Neuronal stem cell (in vitro differentiated cells): ENCODE data around the gene ATXN10.

Experiments used
- DNase-seq: peaks from one replicate; pipeline ENCODE4 v3.0.0-alpha.2; 2013; ENCODE audit warnings: low spot score
- H2AFZ ChIP-seq: one replicate; pipeline ENCODE4 v1.6.1; 2013; ENCODE audit warnings: mild to moderate bottlenecking, low read length, inconsistent platforms
- H2AK5ac ChIP-seq: 2 replicates; pipeline ENCODE4 v1.6.1; 2013; ENCODE audit warnings: low read depth, mild to moderate bottlenecking, inconsistent platforms, low read length, moderate library complexity, mixed read lengths
- H2BK120ac ChIP-seq: 2 replicates; pipeline ENCODE4 v1.6.1; 2013; ENCODE audit warnings: low read depth, mild to moderate bottlenecking, inconsistent platforms, low read length, moderate library complexity, mixed read lengths
- H2BK12ac ChIP-seq: one replicate; pipeline ENCODE4 v1.6.1; 2013; ENCODE audit warnings: low read length, inconsistent platforms
- H2BK15ac ChIP-seq: 2 replicates; pipeline ENCODE4 v1.6.1; 2013; ENCODE audit warnings: mild to moderate bottlenecking, low read length, inconsistent platforms, mixed read lengths
- H2BK5ac ChIP-seq: one replicate; pipeline ENCODE4 v1.6.1; 2013; ENCODE audit warnings: inconsistent platforms, mild to moderate bottlenecking, low read length, moderate library complexity
- H3K14ac ChIP-seq: one replicate; pipeline ENCODE4 v1.6.1; 2013; ENCODE audit warnings: low read length, inconsistent platforms
- H3K18ac ChIP-seq: 2 replicates; pipeline ENCODE4 v1.6.1; 2013; ENCODE audit warnings: low read length, inconsistent platforms
- H3K23ac ChIP-seq: 2 replicates; pipeline ENCODE4 v1.6.1; 2013; ENCODE audit warnings: low read depth, mild to moderate bottlenecking, mixed read lengths, low read length, inconsistent platforms; ENCODE audit not compliant: poor library complexity
- H3K27ac ChIP-seq: replicated peaks from 3 replicates; pipeline ENCODE4 v1.5.1; 2013; ENCODE audit warnings: low read length, inconsistent platforms
- H3K27me3 ChIP-seq, 3 experiments: 2 replicates each; pipeline ENCODE4 v1.6.1; 2013; ENCODE audit warnings: low read length in 3 of 3, mild to moderate bottlenecking in 2 of 3, inconsistent platforms in 1 of 3, low read depth in 1 of 3, mixed read lengths in 1 of 3, moderate library complexity in 1 of 3; ENCODE audit not compliant: control insufficient read depth in 3 of 3, insufficient read depth in 3 of 3
- H3K36me3 ChIP-seq, 2 donors: replicated peaks in 1 of 2; 2 replicates each; pipeline ENCODE4 v1.6.1; 2013; ENCODE audit warnings: low read length in 2 of 2; ENCODE audit not compliant: control insufficient read depth in 2 of 2, insufficient read depth in 2 of 2
- H3K4ac ChIP-seq: 2 replicates; pipeline ENCODE4 v1.6.1; 2013; ENCODE audit warnings: inconsistent platforms, mild to moderate bottlenecking, low read length, moderate library complexity
- H3K4me1 ChIP-seq, 2 donors: 1 replicate in 1 of 2; 2 replicates in 1 of 2; pipeline ENCODE4 v1.6.1; 2013; ENCODE audit warnings: low read length in 2 of 2, low read depth in 1 of 2; ENCODE audit not compliant: control insufficient read depth in 2 of 2, insufficient read depth in 1 of 2
- H3K4me2 ChIP-seq: one replicate; pipeline ENCODE4 v1.6.1; 2013; ENCODE audit warnings: mild to moderate bottlenecking, low read length, inconsistent platforms; ENCODE audit not compliant: insufficient read depth, poor library complexity, severe bottlenecking
- H3K4me3 ChIP-seq, 2 donors: 2 replicates each; pipeline ENCODE4 v1.5.1; 2013; ENCODE audit warnings: low read length in 2 of 2, mild to moderate bottlenecking in 2 of 2, inconsistent platforms in 1 of 2, moderate library complexity in 1 of 2
- H3K79me1 ChIP-seq: one replicate; pipeline ENCODE4 v1.6.1; 2013; ENCODE audit warnings: low read depth, mild to moderate bottlenecking, inconsistent platforms, low read length, moderate library complexity
- H3K9ac ChIP-seq: one replicate; pipeline ENCODE4 v1.6.1; 2013; ENCODE audit warnings: mild to moderate bottlenecking, low read depth, low read length, inconsistent platforms; ENCODE audit not compliant: poor library complexity
- H3K9me3 ChIP-seq, 2 donors: replicated peaks in 1 of 2; 2 replicates each; pipeline versions ENCODE3 to v1.6.1; 2013; ENCODE audit warnings: low read length in 2 of 2, mild to moderate bottlenecking in 2 of 2, inconsistent platforms in 1 of 2, low read depth in 1 of 2, mixed read lengths in 1 of 2, moderate library complexity in 1 of 2; ENCODE audit not compliant: control insufficient read depth in 2 of 2, insufficient read depth in 1 of 2
- H4K8ac ChIP-seq: one replicate; pipeline ENCODE4 v1.6.1; 2013; ENCODE audit warnings: low read depth, mild to moderate bottlenecking, inconsistent platforms, low read length, moderate library complexity
- H4K91ac ChIP-seq: one replicate; pipeline ENCODE4 v1.6.1; 2013; ENCODE audit warnings: low read length, low read depth, mild to moderate bottlenecking, inconsistent platforms; ENCODE audit not compliant: poor library complexity
- WGBS, 2 donors: extraction: QIAGEN DNeasy Blood & Tissue Kit; methylation state at CpG; one replicate each; pipeline ENCODE4 v1.1.7; 2013; ENCODE audit warnings: missing lambda C conversion rate in 2 of 2, mixed read lengths in 1 of 2; ENCODE audit not compliant: insufficient read length in 2 of 2, insufficient replicate concordance in 1 of 2; ENCODE audit errors: extremely low coverage in 2 of 2; 5-methylcytosine and 5-hydroxymethylcytosine counted together

ATXN10 gene

DNA sequence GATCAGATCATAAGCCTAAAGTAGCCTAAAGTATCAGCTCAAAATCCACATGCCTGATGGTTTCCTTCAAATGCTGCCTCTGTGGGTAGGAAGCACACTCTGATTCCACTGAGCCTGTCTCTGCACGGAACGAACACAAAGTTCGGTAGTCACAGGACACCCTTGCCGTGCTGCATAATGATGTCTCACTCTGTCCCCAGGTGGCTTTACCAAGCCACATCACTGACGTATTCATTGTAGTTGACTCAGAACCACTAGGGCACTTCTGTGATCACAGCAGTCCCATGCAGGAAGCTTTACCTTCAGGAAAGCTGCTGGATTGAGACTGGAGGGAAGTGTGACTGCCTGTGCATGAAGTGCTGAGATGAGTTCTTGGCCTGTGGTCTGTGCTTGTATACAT, 147.7 kb downstream of the ATXN10 start:
- H3K23ac ChIP-seq = no peak overlapping the region
- H3K18ac ChIP-seq = peak overlapping the region; percentile 44
- no peak overlapping the region for H3K14ac ChIP-seq
- H3K4me1 ChIP-seq = peaks cover 13 to 14% of the 10 kb centered on the region in 2 donors
- H3K9ac ChIP-seq = no peak overlapping the region
- WGBS, 2 donors = no CpG with 5 or more reads among the region's 5 CpGs
- no peak overlapping the region for H3K4me2 ChIP-seq
- DNase-seq = no peak
- H2AK5ac ChIP-seq = no peak overlapping the region
- no peak overlapping the region for H3K4ac ChIP-seq
- no peak overlapping the region for H3K4me3 ChIP-seq
- no peak overlapping the region for H4K91ac ChIP-seq
- peaks cover 6 to 56% of the 10 kb centered on the region in 2 donors for H3K36me3 ChIP-seq
- H4K8ac ChIP-seq = no peak overlapping the region
- no peak overlapping the region for H2AFZ ChIP-seq
- H2BK12ac ChIP-seq = no peak overlapping the region
- H2BK120ac ChIP-seq = no peak overlapping the region
- no peak overlapping the region for H2BK5ac ChIP-seq
- H2BK15ac ChIP-seq = no peak overlapping the region
- no peaks in the 10 kb centered on the region for H3K9me3 ChIP-seq
- H3K27ac ChIP-seq = no peak overlapping the region
- no peaks in the 10 kb centered on the region for H3K79me1 ChIP-seq
- H3K27me3 ChIP-seq = no peaks in the 10 kb centered on the region

GRCh38 chr22:45823336-45823735, 151.7 kb downstream of the ATXN10 start:
- no peak overlapping the region for H3K14ac ChIP-seq
- no peak overlapping the region for H4K91ac ChIP-seq
- H3K23ac ChIP-seq = no peak overlapping the region
- no peak overlapping the region for H3K4me2 ChIP-seq
- H3K18ac ChIP-seq = no peak overlapping the region
- H2BK15ac ChIP-seq = no peak overlapping the region
- no peak overlapping the region for H3K27ac ChIP-seq
- peaks cover 0 to 28% of the 10 kb centered on the region in 2 donors for H3K9me3 ChIP-seq
- no peaks in the 10 kb centered on the region for H3K79me1 ChIP-seq
- H3K4me1 ChIP-seq = peaks cover 5 to 6% of the 10 kb centered on the region in 2 donors
- no peak overlapping the region for H2BK12ac ChIP-seq
- H3K9ac ChIP-seq = no peak overlapping the region
- DNase-seq = no peak
- no peak overlapping the region for H2AFZ ChIP-seq
- H2BK5ac ChIP-seq = no peak overlapping the region
- no CpG with 5 or more reads among the region's 6 CpGs for WGBS, 2 donors
- no peak overlapping the region for H2AK5ac ChIP-seq
- no peak overlapping the region for H4K8ac ChIP-seq
- no peak overlapping the region for H2BK120ac ChIP-seq
- H3K27me3 ChIP-seq = no peaks in the 10 kb centered on the region
- no peak overlapping the region for H3K4ac ChIP-seq
- H3K4me3 ChIP-seq = no peak overlapping the region
- peaks cover 4 to 53% of the 10 kb centered on the region in 2 donors for H3K36me3 ChIP-seq

GRCh38 chr22:45826520-45826919, 154.9 kb downstream of the ATXN10 start:
- no peak for DNase-seq
- Histone ChIP-seq H2BK12ac (no peak overlapping the region), H2AK5ac (no peak overlapping the region), H2AFZ (no peak overlapping the region), H2BK15ac (no peak overlapping the region), H3K18ac (no peak overlapping the region), H3K79me1 (no peaks in the 10 kb centered on the region), H3K27ac (no peak overlapping the region), H3K4me2 (no peak overlapping the region), H3K4me1 (no peaks in the 10 kb centered on the region), H3K27me3 (no peaks in the 10 kb centered on the region), H3K23ac (no peak overlapping the region), H3K9ac (no peak overlapping the region), H2BK5ac (no peak overlapping the region), H3K36me3 (peaks cover 2 to 52% of the 10 kb centered on the region in 2 donors), H3K4ac (no peak overlapping the region), H4K8ac (no peak overlapping the region), H2BK120ac (no peak overlapping the region), H3K14ac (no peak overlapping the region), H4K91ac (no peak overlapping the region), H3K4me3 (no peak overlapping the region), H3K9me3 (peaks cover 0 to 48% of the 10 kb centered on the region in 2 donors)
- no CpG with 5 or more reads among the region's 2 CpGs for WGBS, 2 donors

DNA sequence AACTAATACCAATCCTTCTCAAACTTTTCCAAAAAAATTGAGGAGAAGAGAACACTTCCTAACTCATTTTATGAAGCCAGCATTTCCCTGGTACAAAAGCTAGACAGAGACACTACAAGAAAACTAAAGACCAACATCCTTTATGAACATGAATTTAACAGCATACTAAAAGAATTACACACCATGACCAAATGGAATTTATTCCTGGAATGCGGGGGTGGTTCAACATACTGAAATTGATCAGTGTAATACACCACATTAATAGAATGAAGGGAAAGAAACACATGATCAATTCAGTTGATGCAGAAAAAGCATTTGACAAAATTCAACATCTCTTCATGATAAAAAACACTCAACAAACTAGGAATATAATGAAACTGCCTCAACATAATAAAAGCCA, 157.2 kb downstream of the ATXN10 start:
- peaks cover 0 to 51% of the 10 kb centered on the region in 2 donors for H3K9me3 ChIP-seq

More for the DNA sequence above, 157.2 kb downstream of the ATXN10 start:
- Histone ChIP-seq H3K4ac (no peak overlapping the region), H3K79me1 (no peaks in the 10 kb centered on the region), H4K91ac (no peak overlapping the region), H3K14ac (no peak overlapping the region), H2BK120ac (no peak overlapping the region), H2AFZ (no peak overlapping the region), H3K27ac (no peak overlapping the region), H2BK15ac (no peak overlapping the region), H3K4me3 (no peak overlapping the region), H3K4me2 (no peak overlapping the region), H4K8ac (no peak overlapping the region), H2AK5ac (no peak overlapping the region), H3K36me3 (peaks cover 3 to 50% of the 10 kb centered on the region in 2 donors), H3K9ac (no peak overlapping the region), H3K27me3 (no peaks in the 10 kb centered on the region), H2BK12ac (no peak overlapping the region), H3K23ac (no peak overlapping the region), H3K4me1 (no peaks in the 10 kb centered on the region), H2BK5ac (no peak overlapping the region), H3K18ac (no peak overlapping the region)
- no CpG with 5 or more reads among the region's 1 CpG for WGBS, 2 donors
- no peak for DNase-seq
